NCI-H774 (cell line): ENCODE measurements around the gene MAML3.

Experiments used
- DNase-seq: peaks from one replicate; lab custom pipeline; 2025; lab: John Stamatoyannopoulos, UW

MAML3 gene

DNA sequence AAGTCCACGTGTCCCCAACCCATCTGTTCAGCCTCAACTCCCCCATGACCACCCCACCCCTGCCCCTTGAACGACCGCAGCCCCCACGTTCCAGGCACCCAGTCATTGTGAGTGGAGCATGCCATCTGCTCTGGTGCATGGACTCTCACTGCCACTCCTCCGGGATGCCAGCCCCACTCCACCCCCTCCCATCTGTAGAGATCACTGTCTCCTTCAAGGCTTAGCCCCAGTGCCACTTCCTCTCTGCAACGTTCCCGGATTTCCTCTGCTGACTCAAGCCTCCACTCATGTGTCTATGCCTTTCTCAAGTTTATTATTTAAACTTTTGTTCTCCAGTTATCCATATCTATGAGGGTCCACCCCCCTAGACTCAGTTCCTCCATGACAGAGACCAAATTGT, 54.0 kb downstream of the MAML3 start:
- no peak for DNase-seq

DNA sequence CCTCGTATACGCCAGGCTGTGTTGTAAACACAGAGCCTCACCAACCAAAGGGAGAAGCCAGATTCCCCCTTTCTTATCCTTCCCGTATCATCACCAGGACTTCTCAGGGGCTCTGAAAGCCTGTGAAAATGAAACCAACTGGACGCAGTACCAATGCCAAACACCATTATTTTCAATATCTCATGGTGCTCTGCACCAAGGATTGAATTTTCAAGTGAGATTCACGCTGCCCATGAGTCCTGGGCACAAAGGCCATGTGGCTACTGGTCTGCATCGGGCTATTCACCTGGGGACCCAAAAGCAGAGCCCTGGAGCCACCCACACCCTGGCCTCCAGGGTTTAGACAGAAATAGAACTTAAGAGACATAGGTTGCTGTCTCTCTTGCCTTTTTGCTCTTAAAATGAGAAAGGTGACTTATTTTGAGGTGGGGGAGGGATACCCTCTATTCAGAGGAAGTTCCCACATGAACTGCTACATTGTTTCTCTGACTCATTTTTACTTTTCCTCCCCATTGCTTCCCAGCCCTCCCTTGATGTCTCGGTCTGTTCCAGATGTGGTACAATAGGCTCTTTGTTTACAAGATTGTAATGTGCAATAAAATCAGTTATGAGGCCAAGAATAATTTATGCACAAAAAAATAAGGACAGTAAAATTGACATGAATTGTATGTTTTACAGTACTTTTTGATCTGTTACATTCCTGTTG, 55.4 kb downstream of the MAML3 start:
- DNase-seq: no peak

DNA sequence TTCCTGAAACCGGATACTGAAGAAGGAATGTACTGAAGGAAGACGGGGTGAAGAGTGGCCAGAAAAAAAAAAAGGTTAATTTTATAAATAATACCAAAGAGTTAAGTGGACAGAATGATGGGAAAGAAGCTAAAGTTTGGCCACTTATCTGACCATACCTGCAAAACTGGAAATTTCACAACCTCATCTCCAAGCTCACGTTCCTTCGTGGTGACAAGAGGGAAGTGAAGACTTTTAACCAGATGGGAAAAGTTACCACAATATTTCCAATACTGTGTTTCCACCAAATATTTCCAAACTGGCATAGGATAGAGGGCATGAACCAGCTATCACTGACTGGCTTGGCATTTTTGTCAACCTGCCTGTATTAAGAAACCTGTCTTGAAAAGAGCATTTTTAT, 56.4 kb downstream of the MAML3 start:
- DNase-seq: no peak

DNA sequence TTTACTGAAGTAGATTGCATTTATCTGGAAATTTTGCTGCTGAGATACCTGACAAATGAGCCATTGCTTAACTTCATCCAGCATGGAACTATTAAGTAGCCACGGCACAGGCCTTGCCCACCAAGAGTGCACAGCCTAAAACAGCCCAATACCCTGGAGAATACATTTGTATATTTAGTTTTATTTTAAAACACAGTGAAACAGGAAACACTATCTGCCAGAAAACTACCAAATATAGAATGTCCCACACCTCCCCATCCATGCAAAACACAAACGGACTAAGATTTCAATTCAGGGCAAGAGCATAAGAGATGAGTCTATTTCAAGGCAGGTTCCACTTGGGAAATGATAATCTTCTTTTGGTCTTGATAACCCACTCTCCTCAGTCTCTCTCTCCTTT, 57.1 kb downstream of the MAML3 start:
- no peak for DNase-seq

DNA sequence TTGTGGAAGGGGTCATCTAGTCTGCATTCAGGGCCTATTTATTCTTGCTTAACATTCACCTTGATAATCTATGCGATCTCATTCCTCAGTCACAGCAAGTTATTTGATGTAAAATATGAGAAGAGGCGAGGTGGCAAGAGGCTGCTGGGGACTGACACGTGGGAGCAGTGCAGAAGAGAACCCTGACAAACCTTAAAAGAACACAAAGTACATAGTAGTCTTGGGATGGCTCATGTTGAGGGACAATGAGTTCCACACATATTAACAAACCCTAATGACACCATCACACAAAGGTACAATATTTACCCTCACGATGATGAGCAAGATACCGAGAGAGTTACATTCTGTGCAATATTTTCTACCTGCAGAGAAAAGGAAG, 57.5 kb downstream of the MAML3 start:
- DNase-seq: no peak

DNA sequence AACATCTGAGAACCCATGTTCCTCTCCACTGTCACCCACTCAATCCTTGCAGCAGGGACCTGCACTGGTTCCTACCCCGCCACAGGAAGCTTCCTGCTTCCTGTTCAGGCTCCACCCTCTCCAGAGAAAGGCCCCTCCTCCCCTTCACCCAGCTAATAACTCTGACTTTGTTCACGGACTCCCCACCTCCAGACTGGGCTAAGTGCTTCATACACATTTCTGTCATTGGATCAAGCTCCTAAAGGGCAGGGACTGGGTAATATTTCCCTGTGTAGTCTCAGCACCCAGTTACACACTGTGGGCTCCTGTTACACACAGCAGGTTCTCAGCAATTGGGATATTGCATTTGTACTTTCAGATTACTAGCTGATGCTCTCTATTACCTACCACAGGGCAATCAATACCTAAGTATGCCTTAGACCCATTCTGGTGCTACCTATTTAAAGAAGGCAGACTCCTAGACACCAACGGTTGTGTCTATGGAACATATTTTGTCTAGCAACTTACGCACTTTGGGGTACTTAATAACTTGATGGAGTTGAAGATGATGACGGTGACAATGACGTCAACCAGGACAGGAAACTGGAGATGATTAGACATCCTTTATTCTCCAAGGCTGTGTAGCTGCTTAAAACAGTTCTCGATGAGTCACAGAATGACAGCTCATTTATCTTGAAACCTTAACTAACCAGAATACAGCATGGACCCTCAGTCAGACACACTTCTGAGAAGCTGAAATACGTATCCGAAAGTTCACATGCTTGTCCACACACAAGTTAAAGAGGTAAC, 58.1 kb downstream of the MAML3 start:
- DNase-seq: no peak

DNA sequence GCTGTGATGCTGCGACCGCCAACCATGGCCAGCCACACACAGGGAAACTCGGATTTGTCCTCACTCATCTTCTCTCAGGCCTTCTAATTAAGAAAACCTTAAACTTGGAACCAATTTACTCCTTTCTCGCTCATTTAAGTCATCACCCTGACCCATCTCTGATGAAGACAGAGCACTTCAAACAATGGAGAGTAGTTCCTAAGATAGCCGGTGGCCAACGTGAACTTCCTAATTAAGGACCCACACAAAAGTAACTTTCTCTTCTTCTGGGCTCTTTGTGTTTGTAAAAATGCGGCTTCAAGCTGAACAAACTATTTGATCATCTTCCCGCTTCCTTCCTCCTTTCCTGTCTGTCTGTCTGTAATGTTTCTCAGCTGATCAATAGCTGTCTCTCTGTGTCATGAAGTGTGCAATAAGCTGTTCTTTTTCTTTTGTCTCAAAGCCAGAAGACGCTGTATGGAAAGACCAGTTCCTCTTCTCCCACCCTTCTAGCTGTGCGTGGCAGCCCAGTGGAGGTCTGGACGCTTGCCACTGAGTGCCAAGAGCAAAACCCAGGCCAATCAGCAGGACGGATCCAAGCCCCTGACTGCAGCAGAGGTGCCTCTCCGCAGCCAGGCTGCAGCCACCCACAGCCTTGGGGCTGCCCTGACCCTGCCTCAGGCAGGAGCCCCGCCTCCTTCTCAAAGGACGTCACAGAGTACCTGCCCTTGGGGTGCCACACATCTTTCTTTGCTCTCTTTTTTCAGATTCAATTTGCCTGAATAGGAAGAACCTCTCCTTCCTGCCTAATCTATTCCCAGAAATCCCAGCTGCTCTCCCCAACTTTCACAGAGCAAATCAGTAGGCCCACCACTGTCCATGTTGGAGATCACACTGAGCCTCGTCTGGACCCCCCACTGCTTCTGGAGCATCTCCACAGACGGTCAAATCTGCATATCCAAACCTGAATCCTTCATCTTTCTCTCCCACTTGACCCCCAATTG, 59.3 kb downstream of the MAML3 start:
- no peak for DNase-seq

DNA sequence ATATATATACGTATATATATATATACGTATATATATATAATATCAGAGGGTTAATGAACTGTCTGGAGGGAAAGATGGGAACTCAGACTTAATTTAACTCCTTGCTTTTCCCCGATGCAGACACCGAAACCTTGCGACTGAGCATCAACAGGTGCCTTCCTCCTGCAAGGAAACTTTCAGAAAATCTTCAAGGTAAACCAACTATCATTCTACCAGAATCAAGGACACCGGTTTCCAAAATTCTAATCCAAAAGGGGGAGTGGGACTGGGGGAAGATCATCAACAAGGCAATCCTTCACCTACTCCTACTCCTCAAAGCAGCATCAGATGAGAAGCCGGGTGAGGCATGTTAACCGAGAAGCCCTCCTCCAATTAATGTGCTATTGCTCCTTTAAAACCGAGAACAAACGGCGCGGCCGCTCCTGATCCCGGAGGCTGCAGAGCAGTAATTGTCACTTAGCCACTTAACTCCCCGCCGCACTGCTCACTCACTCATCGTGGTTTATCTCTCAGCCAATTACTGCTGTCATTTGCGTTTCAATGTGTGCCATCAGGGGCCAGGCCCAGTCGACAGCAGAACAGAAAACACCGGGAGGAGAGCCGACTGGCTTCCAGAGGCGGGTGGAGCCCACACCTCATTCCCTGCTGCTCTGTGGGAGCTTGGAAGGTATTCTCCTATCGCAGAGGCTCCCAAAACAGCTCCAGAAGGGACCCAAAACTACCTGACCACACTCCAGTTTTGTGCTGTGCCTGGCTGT, 61.7 kb downstream of the MAML3 start:
- peak; percentile 35 for DNase-seq

DNA sequence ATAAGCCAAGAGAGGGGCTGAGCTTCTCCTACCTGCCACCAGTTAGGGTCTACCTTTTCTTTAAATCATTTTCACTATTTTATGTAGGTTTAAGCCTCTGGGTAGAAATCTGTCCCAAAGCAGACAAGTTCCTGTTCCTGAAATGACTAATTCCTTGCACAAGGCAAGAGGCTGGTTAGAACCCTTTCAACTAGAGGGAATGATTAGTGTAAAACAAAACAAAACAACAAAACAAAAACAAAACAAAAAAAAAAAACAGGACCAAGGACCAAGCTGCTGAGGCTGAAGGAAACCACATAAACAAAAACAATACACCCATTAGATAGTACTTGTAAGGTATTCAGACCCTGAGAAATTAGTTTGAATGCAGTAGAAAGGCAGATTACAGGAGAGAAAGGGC, 62.7 kb downstream of the MAML3 start:
- DNase-seq: no peak

DNA sequence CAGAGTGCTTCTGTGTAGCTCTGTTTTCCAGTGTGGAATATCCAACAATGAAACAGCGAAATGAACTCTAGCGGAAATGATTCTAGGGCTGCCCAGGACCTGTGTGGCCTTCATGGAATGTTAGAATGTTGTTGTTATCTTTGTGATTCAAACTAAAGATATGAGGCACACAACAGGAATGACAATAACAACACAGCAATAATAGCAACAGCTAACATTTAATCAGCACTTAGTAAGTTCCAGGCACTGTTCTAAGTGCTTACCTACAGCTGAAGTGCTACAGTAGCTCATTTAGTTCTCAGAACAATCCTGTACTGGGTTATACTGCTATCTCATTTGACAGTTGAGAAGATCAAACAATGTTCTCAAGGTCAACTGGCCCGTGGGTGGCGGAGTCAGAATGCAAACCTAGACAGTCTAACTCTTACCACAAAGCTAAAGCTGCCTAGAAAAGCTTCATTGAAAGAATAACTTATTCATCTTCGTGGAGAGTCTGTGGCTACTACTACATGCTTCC, 63.7 kb downstream of the MAML3 start:
- no peak for DNase-seq

DNA sequence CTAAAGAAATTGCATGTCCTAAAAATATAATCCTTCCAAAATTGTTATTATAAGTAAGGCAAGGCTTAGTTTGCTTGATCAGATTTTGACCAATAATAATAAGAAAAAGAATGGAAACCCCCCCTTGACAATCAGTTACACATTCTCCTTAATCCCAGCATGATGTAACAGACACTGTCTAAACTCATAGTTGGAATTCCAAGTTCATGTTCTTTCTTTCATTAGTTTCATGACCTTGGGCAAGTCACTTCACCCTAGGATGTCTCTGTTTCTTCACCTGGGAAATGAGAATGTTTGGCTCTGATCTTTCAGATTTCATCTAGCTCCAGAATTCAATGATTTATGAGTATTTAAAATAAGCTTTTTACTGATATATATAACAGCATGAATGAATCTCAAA, 64.8 kb downstream of the MAML3 start:
- no peak for DNase-seq

DNA sequence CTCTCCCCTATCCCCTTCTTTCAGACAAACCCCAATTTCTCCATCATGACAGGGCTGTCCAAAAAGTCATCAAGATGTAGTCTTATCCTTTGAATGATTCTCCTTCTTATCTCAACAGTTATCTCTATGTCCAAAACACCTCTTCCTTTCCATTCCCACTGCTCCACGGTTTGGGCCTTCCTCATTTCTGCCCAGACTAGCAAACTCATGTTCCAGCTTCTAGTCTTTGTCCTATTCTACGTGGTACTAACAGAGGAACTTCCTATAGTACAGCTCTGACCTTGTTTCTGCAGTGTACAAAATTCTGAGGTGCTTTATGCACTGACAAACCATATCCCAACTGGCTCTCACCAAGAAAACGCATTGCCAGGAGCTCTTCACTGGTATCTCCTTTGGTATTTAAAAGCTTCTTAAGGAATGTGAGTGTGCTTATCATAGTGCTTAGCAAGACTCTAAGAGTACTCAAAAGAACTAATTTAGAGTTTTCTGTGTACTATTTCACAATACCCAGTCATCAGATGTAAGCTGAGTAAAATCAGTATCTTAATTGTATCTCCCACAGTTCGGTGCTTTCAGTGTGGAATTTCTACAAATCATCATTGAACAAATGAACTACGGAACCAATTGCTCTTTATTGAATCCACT, 65.5 kb downstream of the MAML3 start:
- no peak for DNase-seq

DNA sequence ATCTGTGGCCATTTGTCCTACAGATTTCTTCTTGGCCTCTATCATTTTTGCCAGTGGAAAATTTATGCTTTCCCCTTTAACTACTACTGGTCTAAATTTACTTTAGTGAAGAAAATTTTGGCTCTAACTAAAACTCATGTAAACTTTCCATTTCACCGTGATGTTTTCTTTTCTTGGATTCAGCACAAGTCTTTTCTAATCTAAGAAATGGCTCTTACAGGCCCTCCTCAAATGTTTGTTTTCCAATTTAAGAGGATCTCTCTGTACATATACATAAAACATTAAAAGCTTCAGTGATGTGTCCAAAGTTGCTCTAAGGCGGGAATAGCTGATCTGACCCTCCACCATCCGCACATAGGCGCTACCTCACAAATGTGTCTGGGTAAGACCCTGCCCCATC, 68.1 kb downstream of the MAML3 start:
- no peak for DNase-seq

DNA sequence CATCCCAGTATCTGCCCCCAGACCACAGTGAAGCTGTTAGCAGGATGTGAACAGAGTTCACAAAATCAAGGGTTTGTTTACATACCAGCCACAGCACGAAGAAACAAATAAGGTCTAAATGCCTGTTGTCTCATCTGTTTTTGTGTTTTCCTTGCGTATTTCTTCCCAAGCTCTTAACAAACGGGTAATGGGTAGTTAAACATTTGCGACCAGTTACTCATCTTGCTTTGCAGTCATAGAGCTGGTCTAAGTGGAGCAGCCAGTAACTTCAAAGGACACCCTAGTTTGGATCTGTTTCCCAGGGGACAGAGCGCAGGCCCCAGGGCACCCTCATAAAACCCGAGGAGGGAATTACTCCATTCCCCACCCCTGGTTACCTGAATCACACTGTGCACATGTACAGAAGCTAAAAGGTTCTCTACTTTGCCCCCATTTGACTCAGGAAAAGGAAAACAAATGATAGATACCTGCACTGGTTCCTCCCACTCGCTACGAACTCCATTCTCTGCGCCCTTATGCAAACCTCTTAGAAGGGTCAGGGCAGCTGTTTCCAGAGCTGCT, 68.8 kb downstream of the MAML3 start:
- no peak for DNase-seq

DNA sequence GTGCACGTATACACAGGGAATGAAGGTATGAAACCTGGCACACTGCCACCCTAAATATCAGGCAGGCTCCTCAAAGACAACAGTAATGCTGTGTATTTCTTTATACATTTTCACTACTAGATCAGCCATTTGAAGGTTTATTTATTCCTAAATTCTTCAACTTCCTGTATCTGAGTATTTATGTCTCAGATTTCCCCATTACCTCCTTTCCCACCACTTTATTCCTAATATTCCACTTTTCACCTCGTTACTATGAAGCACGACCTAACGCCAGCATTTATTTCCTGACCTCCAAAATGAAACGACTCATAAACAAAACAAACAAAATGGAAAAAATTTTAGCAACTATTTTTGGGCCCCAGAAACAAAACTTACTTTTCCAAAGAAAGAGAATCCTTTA, 69.6 kb downstream of the MAML3 start:
- no peak for DNase-seq

DNA sequence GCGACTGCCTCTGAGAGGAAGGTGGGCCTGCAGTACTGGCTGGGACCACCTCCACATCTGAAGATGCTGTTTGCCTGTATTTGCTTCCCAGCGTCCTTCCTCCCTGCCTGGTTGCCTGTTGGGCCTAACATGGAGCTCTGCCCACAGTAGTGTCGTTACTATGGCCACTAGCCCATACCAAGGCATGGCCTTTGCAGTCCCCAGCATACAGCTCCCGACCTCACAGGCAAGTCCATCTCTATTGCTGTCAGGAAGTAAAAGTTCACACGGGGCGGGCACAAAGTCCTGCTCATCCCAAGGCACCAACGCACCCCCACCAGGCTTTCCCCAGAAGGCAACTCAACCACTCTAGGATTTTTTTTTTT, 71.6 kb downstream of the MAML3 start:
- no peak for DNase-seq

DNA sequence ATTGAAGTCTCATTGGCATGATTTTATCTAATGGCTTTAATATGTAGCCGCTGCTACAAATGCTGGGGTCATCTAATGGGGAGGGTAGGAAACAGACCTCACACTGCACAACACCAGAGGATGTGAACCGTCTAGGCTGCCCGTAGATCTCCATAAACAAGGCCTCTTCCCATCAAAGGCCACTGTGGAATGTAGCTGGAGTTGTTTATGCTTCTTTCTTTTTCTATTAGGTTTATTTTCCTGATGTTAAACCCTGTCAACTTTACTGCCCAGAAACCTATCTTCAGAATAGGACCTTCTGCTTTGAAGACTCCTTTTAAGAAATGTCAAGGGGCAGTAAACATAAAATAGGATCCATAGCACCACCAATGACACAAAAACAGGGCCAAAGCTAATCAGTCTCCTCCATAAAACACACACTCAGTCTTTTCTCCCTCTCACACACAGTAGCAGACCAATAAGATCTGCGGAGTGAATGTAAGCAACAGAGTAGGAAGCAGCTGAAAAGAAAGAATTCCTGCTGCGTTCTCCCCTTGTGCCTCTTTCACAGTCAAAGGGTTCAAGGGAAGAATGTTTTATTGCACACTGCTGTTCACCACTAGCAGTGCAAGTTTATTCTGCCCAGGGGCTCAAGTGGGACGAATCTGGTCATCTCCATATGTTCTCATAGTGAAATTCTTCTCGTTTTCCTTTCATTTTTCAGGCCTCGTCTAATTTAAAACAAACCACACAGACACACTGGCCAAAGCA, 72.2 kb downstream of the MAML3 start:
- no peak for DNase-seq

DNA sequence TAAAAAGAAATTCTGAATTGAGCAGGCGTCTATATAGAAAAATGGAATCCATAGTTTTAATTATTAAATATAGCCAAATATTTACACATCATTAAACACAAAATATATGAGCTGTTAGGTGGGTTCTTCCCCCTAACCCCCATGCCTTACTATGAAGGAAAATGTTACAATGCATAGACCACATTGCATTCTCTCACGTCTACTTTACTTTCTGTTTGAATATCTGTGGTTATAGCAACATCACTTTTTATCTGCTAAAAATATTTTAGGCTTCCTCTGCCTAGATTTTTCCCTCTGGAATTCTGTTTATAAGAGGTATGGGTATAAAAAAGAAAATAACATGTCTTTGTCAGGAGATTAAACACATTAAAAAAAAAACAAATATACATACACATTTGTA, 73.1 kb downstream of the MAML3 start:
- no peak for DNase-seq

DNA sequence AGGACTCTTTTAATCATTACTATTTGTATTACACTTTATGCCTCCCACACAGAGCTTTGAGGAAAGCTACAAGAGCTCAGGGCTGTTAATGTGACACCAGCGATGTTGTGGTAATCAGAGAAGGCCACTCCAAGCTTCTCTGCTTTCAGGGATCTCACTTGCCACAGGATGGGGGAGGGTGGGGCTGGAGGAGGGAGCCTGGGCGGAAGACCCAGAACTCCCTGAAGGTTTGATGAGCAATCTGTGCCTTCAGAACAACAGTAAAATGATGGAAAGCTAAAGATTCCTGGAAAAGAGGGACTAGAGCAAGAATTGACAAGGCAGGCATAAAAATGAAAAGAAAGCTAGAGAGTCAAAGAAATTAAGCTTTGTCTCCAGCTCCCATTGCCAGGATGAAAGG, 75.6 kb downstream of the MAML3 start:
- DNase-seq: no peak

DNA sequence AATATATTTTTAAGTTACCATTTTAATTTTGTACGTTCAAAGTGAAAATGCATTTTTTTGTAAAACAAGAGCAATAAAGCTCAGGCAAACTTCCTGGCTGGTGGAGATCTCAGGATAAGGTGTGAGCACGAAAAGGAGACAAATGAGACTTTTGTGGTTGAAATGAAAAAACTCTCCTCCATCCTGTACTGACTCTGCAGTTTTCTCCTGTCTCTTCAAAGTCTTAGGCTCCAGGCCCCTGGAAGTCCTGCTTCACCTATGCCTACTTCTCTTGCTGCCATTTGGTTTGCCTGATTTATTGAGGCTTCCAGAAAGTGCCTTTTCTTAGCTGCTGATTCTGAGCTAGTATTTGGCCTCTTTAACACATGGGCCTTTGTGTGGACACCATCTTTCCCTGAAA, 77.7 kb downstream of the MAML3 start:
- no peak for DNase-seq
